HG03571 (cell line): ENCODE results near the gene INHA.

Experiments
- ATAC-seq: cut with Tn5 transposase; IDR thresholded peaks from one replicate; pipeline ENCODE4 v1.9.1; 2021; ENCODE audit not compliant: unreplicated experiment

The INHA gene

DNA sequence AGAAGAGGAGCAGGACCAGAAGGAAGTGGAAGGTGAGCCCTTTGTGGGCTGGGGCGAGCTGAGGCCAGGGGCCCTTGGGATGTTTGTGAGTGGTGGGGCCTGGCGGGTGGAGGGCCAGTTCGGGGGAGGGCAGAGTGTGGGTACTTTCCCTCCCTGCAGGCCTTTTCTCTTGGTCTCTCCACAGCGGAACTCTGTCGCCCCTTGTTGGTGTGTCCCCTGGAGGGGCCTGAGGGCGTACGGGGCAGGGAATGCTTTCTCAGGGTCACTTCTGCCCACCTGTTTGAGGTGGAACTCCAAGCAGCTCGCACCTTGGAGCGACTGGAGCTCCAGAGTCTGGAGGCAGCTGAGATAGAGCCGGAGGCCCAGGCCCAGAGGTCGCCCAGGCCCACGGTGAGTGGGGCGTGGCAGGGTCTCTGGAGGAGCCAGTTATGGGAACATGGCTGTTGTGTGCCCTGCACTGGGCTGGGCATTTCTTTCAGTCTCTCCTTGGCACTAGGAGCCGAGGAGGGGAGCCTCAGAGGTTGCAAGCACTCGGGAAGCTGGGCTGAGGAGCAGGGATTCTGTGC lies 36.4 kb downstream of the INHA start:
- ATAC-seq = no peak

DNA sequence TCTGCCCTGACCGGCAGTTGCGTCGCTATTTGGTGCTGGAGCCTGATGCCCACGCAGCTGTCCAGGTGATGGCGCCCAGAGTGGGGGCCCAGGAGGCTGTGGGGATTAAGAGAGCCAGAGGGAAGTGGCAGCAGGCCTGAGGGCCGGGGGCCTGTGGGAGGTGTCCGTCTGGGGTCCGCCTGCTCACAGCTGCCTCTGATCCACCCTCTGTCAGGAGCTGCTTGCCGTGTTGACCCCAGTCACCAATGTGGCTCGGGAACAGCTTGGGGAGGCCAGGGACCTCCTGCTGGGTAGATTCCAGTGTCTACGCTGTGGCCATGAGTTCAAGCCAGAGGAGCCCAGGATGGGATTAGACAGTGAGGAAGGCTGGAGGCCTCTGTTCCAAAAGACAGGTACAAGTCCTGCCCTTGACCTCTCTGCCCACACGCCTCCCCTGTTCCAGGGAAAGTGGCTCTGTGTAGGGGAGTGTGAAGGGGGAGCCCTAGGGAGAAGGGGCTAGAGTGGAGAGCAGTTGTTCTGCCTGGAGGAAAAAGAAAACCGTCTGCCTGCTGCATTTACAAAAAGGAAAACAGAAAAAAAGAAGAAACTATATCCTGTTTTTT lies 37.1 kb downstream of the INHA start:
- no peak for ATAC-seq

DNA sequence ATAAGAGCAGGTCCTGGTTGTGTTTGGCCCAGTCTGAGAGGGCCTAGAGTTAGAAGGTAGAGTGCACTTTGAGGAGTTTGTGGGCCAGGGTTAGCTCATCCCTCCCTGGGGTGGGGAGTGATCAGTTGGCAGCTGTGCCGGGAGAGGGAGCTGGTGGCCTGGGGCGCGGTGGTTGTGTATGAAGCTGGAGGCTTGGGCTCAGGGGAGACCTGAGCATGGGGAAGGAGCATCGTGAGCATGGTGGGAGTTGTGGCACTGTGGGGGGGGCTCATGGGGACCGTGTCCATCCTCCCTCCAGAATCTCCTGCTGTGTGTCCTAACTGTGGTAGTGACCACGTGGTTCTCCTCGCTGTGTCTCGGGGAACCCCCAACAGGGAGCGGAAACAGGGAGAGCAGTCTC lies 39.2 kb downstream of the INHA start:
- ATAC-seq = no peak

DNA sequence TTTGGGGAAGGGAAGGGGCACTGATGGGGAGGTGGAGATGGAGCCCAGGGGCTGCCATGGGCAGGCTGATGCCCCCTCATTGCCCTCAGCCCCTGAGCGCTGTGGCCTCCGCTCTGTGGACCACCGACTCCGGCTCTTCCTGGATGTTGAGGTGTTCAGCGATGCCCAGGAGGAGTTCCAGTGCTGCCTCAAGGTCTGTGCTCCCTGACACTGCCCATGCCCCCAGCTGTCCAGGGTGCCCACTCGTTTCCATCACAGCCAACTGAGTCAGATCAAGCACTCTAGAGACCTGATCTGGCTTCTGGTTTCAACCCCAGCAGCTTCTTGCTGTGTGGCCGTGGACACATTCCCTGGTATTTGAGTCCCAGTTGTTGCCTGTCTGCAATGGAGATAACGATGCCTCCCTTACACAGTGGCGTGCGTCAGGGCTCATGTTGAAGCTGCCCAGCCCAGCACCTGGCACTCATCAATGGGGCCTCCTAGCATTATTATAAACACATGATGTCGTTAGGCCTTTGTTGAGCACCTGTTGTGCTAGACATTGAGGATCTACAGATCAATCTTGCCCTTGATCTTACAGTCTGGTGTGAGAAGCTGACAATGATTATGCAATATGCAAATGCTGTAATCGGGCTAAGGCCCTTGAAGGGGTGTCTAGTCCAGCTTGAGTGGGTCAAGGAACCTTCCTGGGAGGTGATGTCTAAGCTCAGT lies 39.9 kb downstream of the INHA start:
- ATAC-seq = no peak

DNA sequence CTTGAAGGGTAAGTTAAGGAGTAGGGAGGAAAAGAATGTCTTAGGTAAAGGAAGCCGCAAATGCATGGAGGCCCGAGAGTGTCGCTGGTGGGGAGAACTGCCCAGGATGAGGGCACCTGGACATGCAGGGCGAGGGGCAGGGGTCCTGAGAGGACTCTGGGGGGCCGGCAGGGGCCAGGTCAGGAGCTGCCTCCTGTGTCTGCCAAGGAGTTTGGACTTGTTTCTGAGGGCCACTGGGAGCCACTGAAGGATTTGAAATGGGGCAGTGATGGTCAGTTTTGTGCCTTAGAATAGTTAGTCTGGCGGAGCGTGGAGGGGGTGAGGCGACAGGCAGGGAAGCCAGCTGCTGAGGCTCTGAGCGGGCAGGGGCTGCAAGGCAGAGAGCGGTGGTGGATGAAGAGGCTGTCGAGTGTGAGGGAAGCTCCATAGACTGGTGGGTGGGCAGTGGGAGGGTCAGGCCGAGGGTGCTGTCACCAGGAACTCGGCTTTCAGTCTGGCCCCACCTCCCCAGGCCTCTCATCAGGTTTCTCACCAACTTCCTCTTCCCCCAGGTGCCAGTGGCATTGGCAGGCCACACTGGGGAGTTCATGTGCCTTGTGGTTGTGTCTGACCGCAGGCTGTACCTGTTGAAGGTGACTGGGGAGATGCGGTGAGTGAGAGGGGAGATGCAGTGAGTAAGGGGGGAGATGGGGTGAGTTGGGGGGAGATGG lies 40.6 kb downstream of the INHA start:
- ATAC-seq = no peak

DNA sequence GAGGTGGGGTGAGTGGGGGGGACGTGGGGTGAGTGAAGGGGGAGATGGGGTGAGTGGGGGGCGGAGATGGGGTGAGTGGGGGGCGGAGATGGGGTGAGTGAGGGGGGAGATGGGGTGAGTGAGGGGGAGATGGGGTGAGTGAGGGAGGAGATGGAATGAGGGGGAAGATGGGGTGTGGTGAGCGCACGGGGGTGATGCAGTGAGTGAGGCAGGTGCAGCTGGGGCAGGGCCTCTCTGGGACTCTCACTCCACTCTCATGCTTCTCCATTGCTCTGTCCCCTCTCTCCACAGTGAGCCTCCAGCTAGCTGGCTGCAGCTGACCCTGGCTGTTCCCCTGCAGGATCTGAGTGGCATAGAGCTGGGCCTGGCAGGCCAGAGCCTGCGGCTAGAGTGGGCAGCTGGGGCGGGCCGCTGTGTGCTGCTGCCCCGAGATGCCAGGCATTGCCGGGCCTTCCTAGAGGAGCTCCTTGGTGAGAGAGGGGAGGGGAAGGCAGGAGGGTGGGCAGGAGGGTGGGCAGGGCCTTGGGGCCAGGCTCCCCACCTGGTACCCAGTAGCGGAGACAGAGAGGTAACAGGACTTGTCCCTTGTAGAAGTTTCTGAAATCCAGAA lies 41.5 kb downstream of the INHA start:
- ATAC-seq = no peak

DNA sequence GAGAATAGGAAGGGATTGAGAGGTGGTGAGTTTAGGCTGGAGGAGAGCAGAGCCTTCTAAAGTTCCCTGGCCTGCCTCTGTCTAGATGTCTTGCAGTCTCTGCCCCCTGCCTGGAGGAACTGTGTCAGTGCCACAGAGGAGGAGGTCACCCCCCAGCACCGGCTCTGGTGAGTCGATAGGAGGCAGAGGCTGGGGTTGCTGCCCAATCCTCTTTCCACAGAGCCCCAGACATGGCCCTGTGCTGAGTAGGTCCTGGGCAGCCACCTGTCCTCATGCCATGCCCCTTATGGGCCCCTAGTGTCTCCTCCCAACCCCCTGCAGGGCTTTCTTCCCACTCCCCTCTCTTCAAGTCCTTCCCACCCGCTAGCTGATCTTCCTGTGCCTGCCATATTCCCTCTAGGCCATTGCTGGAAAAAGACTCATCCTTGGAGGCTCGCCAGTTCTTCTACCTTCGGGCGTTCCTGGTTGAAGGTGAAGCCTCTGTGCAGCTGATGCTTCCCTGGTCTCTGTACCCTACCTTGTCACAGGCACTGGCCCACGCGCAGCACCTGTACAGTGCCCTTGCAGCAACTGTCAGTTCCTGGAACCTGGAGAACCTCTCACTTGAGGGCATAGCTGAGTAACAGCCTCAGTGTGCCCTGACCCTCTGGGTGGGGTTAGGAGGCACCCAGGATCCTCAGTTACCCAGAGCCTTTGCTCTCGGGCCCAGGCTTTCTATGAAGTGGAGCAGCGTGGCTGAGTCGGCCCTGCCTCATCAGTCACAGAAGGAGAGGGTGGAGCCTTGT lies 42.2 kb downstream of the INHA start:
- ATAC-seq = no peak

DNA sequence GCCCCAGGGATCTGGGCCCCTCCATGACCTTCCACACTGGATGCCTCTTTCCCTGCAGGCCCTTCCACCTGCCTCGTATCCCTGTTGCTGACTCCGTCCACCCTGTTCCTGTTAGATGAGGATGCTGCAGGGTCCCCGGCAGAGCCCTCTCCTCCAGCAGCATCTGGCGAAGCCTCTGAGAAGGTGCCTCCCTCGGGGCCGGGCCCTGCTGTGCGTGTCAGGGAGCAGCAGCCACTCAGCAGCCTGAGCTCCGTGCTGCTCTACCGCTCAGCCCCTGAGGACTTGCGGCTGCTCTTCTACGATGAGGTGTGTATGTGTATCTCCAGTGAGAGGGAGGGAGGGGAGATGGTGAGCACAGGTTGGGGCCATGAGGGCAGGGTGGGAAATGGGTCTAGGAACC lies 42.9 kb downstream of the INHA start:
- ATAC-seq = no peak

DNA sequence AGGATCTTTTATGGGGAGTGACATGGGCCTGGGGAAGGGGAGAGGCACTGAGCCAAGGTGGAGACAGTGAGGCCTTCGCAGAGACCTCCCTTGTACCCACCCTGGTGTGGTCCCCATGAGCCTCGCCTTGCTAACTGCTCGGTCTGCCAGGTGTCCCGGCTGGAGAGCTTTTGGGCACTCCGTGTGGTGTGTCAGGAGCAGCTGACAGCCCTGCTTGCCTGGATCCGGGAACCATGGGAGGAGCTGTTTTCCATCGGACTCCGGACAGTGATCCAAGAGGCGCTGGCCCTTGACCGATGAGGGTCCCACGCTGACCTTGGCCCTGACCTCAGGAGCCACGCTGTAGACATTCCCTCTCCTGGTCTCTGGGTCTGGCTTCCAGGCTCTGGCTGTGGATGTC lies 43.8 kb downstream of the INHA start:
- no peak for ATAC-seq

DNA sequence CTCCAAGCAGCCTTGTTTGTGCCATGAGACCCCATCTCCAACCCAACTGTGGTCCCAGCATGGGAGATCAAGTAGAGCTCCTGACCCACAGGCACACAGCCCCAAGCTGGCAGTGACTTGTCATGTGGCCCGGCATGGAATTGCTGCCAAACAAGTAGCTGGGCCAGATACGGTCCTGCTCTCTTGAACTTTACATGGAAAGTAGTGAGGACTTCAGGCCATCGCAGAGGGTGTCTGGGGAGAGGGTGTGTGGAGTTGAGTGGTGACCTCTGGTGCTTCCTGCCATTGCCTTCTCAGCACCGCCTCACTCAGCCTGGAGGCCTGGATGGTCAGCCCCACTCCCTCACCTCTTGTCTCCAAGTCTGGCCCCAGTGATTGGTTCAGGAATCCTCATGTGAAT lies 44.4 kb downstream of the INHA start:
- ATAC-seq = no peak

DNA sequence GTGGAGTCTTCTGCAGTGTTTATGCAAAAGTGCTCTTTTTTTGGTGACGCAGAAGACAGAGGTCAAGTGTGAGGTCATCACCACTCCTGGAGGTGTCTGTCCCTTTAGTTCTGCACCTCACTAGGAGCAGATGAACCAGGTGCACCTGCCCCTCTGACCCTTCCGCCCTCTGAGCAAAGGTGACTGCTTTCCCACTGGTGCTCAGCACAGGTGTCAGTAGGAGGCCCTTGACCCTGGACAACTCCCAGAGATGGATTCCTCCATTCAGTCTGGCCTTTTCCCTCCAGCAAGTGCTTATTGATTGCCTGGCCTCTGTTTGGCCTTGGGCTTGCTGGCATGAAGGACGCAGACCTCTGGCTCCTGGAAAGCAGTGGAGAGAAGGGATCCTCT lies 46.6 kb downstream of the INHA start:
- no peak for ATAC-seq

DNA sequence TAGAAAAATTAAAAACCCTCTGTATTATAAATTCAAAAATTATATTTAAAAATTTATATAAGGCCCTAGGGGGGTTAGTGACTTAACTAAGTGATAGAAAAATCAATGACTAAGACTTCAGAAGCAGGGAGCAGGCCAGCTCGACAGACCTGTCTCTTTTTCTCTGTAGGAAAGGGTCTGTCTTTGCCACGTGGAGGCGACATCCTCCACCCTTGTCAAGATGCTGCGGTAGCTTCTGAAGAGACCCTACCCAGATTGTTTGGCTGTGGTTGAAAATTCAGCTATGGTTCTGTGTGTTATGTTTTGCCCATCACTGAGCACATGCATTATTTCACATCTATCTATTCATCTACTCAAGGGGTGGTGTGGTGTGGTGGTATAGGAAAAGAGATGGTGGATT lies 47.1 kb downstream of the INHA start:
- no peak for ATAC-seq

DNA sequence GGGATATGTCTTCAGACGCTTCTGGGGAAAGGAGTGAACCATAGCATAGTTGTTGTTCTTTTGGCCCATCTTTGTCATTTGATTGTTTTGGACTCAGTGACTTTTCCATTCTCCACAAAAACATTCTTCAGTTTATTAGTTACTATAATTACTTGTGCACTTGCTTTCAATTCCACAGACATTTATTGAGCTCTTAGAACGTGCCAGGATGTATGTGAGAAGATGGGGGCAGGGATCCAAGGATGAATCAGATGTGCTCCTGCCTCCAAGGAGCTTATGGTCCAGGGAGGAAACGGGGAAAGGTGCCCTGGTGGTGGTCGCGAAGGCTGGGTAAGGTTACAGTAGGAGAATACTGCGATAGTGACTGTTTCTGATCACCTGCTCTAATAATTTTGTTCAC lies 48.4 kb downstream of the INHA start:
- no peak for ATAC-seq

DNA sequence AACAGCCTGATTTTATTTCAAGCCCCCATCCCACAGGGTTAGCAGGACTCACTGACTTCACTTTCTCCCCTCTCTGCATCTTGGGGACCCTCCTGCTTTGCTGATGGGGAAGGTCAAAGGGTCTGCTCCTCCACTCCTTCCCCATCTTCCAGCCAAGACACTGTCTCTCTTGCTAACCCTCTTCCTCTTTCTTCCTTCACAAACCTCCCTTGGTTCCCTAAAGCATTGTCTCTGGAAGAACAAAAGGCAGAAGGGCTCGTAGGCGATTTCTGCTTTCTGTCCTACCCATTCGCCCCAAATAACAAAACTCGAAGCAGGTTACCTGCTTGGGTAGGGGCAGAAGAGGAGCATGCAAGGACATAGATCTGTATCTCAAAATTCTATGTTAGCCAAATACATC lies 49.8 kb downstream of the INHA start:
- no peak for ATAC-seq

DNA sequence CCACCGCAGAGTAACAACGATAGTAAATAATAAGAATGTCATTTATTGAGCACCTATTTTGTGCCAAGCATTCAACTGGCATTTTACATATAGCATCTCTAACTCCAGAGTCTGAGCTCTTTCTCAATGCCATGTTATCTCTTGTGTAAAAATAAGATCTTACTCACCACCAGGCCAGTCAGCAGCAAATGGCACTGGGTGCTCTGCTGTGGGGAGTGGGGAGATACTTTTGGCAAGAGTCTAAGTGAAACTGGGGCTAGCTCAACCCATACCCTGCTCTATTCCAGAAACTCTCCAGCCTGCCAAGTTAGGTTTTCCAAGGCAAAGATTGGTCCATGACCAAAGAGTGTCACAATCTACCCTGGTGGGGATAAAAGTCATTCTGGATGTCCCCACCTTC lies 50.4 kb downstream of the INHA start:
- no peak for ATAC-seq

DNA sequence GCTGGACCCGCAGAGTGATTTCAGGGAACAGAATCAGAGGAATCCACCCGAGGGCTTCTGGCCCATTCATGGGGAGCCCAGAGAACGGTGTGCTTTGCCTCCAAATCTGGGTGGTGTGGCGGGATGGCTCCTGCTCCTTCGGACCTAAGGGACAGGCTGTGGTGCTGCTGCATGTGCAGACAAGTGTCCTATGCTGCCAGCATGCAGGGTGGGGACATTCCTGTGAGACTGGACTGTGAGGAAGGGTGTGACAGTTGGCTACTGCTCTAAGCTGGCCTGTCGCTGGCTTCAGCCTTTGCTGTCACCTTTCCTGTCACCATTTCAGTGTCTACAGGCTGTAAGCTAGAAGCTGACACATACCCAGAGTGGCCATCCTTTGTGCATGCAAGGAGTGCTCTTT lies 52.5 kb downstream of the INHA start:
- no peak for ATAC-seq

DNA sequence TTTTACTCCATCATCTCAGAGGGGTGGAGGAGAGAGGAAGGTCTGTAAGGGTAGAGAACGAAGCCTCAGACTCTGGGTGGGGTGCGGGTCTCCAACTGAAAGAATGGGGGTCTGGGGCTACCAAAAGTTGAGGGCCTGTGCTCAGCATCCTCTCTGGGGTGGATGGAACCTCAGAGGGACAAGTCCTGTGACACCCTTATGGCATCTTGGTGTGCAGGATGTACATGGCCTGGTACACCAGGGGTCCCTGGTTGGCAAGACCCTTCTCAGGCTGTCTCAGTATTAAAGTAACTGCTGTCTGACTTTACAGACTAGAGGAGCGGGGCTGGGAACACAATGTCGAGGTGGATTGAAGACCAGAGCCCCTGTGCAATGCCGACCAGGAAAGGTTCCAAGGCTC lies 53.1 kb downstream of the INHA start:
- no peak for ATAC-seq
